NCI-H526 treated with DMSO at 0.1 percent for 48 hours (cell line): ENCODE measurements around the gene IGF2BP1.
"Not testable (repeated sequence)": the region's sequence is repeated elsewhere in the genome, so short reads cannot be mapped to it uniquely, and the experiment has no call there.

Experiments used
- DNase-seq: peaks from one replicate; lab custom pipeline; 2025; lab: John Stamatoyannopoulos, UW

IGF2BP1 gene

GRCh38 chr17:49054342-49055092 lies 57.3 kb downstream of the IGF2BP1 start:
- no peak for DNase-seq

GRCh38 chr17:49055181-49055927 lies 58.2 kb downstream of the IGF2BP1 start:
- no peak for DNase-seq

DNA sequence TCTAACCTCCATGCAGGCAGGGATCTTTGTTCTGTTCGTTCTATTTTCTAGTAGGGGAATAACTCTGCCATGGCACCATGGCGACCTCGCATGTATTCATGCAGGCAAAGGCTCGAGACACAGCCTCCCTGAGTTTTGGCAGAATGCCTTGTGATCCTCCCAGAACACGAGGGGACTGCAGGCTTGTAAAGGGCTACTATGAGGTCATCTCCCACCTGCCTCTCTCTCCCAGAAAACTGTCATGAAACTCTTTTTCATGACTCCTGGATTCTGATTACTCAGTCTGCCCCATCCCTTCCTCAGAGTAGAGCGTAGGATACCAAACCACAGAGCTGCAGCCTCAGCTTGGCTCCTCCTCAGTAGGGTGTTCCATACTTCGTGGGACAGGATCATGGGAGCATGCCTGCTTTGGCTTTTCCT lies 64.3 kb downstream of the IGF2BP1 start:
- no peak for DNase-seq

- DNase-seq: no peak
Observed at GRCh38 chr17:49063652-49064051, 66.5 kb downstream of the IGF2BP1 start.

GRCh38 chr17:49067163-49067562 lies 70.0 kb downstream of the IGF2BP1 start:
- DNase-seq: no peak

DNA sequence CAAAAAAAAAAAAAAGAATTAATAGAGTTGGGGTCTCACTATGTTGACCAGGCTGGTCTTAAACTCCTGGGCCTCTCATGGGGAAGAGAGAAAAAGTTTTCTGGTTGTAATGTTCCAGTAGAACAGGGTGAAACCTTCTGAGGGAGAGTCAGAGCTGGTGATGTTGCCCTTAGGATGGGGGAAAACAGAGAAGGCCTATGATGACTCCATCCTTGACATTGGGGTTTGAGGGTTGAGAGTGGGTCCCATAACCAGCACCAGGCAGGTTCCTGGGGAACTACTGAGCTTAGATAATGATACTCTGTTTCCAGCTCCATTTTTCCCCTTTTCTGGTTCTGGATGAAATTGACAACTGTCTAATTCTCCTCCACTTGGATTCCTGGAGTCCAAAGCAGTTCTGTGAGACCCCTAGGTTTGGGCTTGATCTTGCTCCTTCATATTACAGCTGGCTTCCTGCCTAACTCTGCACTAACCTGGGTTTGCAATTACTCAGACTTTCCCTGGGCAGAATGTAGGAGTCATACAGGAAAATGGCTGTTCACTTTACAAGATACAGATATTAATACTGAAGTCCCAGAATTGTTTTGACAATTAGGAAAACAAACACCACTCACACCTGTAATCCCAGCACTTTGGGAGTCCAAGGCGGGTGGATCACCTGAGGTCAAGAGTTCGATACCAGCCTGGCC lies 72.5 kb downstream of the IGF2BP1 start:
- no peak for DNase-seq

- DNase-seq: no peak
Observed at GRCh38 chr17:49071106-49071505, 73.9 kb downstream of the IGF2BP1 start.

GRCh38 chr17:49074851-49075540 lies 77.8 kb downstream of the IGF2BP1 start:
- DNase-seq: no peak

- DNase-seq: no peak
Observed at GRCh38 chr17:49076573-49077384, 79.6 kb downstream of the IGF2BP1 start.

GRCh38 chr17:49078248-49078647 lies 81.1 kb downstream of the IGF2BP1 start:
- no peak for DNase-seq

DNA sequence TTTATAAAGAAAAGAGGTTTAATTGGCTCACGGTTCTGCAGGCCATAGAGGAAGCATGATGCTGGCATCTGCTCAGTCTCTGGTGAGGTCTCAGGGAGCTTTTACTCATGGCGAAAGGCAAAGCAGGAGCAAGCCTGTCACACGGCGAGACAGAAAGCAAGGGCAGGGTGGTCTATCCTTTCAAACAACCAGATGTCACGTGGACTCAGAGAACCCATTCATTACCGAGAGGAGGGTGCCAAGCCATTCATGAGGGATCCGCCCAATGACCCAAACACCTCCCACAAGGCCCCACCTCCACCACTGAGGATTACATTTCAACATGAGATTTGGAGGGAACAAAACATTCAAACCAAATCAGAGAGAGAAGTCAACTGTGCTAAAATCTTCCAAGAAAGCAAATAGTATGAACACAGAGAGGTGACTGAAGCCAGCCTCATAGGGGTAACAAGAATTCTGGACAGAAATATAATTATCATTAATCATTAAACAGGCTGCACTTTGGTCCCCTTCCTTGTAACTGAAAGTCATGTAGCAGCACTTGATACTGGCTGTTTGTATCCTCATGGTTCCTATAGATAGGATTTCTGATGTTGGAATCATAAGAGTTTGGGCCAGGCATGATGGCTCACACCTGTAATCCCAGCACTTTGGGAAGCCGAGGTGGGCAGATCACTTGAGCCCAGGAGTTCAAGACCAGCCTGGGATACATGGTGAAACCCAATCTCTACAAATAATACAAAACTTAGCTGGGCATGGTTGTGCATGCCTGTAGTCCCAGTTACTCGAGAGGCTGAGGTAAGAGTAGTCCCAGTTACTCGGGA lies 82.9 kb downstream of the IGF2BP1 start:
- no peak for DNase-seq

- DNase-seq: no peak
Observed at GRCh38 chr17:49082231-49082630, 85.0 kb downstream of the IGF2BP1 start.

GRCh38 chr17:49085046-49085445 lies 87.9 kb downstream of the IGF2BP1 start:
- not testable (repeated sequence) for DNase-seq

DNA sequence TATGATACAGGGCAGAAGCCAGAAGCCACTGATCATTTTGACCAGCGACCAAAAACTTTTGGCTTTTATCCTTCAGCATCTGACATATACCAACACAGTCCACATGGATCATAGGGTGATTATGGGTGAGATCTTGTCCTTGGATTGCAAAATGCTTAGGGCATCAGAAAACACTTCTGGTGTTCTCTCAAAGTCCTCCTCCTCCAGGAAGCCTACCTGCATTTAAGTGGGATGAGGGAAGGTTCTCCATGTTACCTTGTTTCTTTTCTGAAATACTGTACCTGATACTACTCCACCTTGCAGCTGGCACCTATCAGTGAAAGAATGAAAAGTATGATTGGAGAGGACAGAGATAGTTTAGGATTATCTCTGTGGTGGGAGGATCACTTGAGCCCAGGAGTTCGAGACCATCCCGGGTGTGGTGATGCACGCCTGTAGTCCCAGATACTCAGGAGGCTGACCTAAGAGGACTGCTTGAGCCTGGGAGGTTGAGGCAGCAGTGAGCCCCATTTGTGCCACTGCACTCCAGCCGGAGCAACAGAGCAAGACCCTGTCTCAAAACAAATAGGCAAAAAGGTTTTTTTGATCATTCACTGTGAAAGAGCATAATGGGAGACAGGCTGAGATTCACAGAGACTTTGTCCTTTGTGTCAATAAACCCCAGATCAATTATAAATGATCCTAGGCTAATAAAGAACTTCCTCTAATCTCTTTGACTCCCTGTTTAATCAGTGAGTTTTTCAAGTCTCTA lies 88.6 kb downstream of the IGF2BP1 start:
- no peak for DNase-seq

DNA sequence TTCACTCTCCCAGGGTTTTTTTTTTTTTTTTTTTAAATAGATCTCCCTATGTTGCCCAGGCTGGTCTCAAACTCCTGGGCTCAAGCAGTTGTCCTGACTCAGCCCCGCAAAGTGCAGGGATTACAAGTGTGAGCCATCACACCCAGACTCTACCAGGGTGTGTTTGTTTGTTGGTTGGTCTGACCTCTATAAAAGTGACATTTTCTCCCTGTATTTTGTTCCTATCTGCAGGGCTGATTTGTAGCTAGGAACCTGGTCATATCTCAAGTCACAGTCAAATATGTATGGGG lies 89.1 kb downstream of the IGF2BP1 start:
- DNase-seq: no peak

GRCh38 chr17:49086649-49087048 lies 89.5 kb downstream of the IGF2BP1 start:
- DNase-seq: no peak

DNA sequence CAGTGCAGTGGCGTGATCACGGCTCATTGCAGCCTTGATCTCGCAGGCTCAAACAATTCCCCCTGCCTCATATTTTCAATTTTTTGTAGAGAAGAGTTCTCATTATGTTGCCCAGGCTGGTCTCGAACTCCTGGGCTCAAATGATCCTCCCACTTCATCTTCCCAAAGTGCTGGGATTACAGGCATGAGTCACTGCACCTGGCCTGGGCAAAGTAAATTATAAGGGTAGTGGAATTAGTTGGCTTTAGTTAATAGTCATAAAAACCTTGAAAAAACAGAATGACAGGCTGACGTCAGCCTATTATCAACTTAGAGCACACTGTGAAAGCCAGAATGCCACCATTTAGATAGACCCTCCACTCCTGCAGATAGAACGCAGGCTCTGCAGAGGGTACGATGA lies 91.9 kb downstream of the IGF2BP1 start:
- DNase-seq: no peak

- no peak for DNase-seq
Observed at GRCh38 chr17:49090878-49091594, 93.9 kb downstream of the IGF2BP1 start.

DNA sequence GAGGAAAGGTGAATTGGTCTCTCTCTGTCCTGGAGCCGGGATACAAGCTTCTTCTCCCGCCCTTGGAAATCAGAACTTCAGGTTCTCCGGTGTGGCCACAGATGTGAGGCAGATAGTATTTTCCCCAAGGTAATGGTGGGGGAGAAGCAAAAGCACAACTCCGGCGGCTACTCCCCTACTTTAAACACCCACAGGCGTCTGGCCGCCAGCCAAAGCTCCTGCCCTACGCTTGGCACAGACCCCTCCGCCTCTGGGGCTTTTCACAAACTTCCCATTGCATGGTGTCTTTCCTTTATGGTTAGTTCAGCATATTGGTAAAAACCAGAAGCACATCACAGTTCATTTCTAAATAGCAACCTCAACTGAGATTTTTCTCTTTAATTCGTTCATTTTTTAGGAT lies 95.9 kb downstream of the IGF2BP1 start:
- DNase-seq: no peak
